Tibial nerve (tissue), 3 donors: Measurements from ENCODE around the gene SWAP70.

Experiments
- CTCF ChIP-seq, 5 experiments: fragments of 200-600 bp in 3 of 5; fragments of 450-650 bp in 2 of 5; sonication (generic) in 3 of 5; IDR thresholded peaks; one replicate each; pipeline ENCODE4 v1.5.1; 2016 to 2019; ENCODE audit warnings: antibody characterized with exemption in 5 of 5, mild to moderate bottlenecking in 3 of 5, moderate library complexity in 2 of 5
- POLR2A ChIP-seq, 2 donors: fragments of 450-650 bp; IDR thresholded peaks; one replicate each; pipeline ENCODE4 v1.6.1; 2017; ENCODE audit warnings: antibody characterized with exemption in 2 of 2, mild to moderate bottlenecking in 2 of 2, moderate library complexity in 2 of 2

- TF ChIP-seq POLR2A (IDR thresholded peaks at IDR 0.05) (no peak), CTCF (IDR thresholded peaks at IDR 0.05) (no peak)
These were observed 40.2 kb downstream of the SWAP70 start for GRCh38 chr11:9704037-9704436.
